COLO668 (cell line): ENCODE results near the gene FAM161A.

Experiments
- DNase-seq: peaks from one replicate; lab custom pipeline; 2025; ENCODE audit not compliant: unreplicated experiment; lab: John Stamatoyannopoulos, UW

Gene FAM161A

DNA sequence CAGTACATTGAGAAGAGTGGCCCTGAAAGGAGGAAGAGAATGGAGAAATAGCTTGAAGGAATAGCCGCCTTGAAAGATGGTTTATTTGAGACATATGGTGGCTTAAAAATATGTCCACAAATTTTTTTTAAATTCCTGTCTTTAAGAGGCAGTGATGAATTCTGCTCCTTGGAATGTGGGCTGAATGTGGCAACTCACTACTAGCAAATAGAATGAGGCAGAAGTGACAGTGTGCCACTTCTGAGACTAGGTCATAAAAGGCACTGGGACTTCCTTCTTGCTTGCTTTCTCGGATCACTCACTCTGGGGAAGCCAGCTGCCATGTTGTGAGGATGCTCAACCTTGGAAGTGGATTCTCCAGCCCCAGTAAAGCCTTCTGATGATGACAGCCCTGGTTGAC lies 67.0 kb downstream of the FAM161A start:
- no peak for DNase-seq

DNA sequence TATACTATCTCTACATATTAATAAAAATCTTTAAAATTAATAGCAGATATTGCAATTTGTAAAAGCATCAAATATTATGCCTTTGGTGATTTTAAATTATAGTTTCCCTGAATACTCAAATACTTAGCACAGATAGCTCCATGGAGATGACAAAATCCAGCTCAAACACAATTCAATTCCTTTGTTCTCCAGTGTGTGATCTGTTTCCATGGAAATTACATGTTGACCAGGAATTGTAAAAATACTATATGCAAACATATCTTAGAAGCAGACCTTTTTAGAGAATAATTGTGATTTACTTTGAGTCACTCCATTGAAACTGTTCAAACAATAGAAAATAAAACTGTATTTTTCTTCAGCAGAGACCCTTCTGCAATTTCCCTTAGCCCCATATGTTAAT lies 68.3 kb downstream of the FAM161A start:
- DNase-seq = no peak

DNA sequence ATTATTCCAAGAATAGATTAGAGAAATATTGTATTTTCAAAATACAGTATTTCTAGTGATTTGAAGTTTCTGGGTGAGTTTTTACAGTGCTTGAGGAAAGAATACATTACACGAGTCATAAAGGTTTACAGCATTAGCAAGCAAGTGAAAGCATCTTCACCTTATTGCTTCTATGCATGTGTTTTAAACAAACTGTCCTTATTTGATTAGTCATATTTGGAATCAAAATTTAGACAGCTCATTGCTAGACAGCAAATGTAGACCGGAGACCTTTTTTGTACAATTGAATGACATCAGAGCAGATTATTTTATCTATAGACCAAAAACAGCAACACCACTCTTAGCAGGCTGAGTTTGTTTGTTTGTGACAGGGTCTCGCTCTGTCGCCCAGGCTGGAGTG lies 69.2 kb downstream of the FAM161A start:
- no peak for DNase-seq

DNA sequence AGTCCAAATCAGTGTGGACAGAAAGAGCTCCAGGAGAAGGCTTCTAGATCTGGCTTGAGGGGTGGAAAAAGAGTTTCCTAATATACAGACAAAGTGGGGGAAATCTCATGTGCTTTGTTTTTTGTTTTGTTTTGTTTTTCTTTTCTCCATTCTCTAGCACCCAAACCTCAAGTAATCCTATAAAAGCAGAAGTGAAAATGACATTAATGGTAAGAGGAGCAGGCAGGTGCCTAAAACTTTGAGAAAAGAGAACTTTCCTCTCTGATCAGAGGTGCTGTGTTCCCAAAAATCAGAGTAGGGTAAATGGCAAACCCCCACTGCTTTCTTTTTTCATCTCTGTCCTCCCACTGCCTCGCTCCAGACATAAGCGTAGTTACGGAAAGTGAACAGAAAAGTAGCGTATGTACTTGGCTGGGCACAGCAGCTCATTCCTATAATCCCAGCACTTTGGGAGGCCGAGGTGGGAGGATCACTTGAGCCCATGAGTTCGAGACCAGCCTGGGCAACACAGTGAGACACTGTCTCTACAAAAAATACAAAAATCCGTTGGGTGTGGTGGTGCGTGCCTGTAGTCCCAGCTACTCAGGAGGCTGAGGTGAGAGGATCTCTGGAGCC lies 77.8 kb downstream of the FAM161A start:
- DNase-seq = no peak
